Measurements from ENCODE around the gene KSR2. TPM values are rescaled to one million over a fixed set of nuclear protein-coding genes. Genes with fewer than 3 reads are reported as not detected.

Gene KSR2
- total RNA-seq, 1 donor from 2014 or later: not detected

- FAIRE-seq: no peak
- H3K27me3 ChIP-seq (ENCODE audit: control insufficient read depth, insufficient read depth, low read length): no peaks in the 10 kb centered on the region
- no peak for DNase-seq (ENCODE audit: low read depth)
Measured at GRCh38 chr12:117707861-117708260, 260.9 kb downstream of the KSR2 start.

GRCh38 chr12:117703584-117703983 is 265.2 kb downstream of the KSR2 start:
- no peak for DNase-seq (ENCODE audit: low read depth)
- no peaks in the 10 kb centered on the region for H3K27me3 ChIP-seq (ENCODE audit: control insufficient read depth, insufficient read depth, low read length)
- no peaks in the 10 kb centered on the region for H3K36me3 ChIP-seq (ENCODE audit: control insufficient read depth, insufficient read depth, low read length)
- FAIRE-seq: no peak
- no peak overlapping the region for H3K4me3 ChIP-seq (ENCODE audit: low read depth, low read length)
- TF ChIP-seq CTCF (IDR thresholded peaks at IDR 0.05; ENCODE audit: insufficient read depth, low read length, severe bottlenecking): no peak

More at GRCh38 chr12:117707861-117708260, 260.9 kb downstream of the KSR2 start:
- no peaks in the 10 kb centered on the region for H3K36me3 ChIP-seq (ENCODE audit: control insufficient read depth, insufficient read depth, low read length)
- no peak overlapping the region for H3K4me3 ChIP-seq (ENCODE audit: low read depth, low read length)
- TF ChIP-seq CTCF (IDR thresholded peaks at IDR 0.05; ENCODE audit: insufficient read depth, low read length, severe bottlenecking): no peak

GRCh38 chr12:117702741-117703140 is 266.0 kb downstream of the KSR2 start:
- FAIRE-seq (no peak), DNase-seq (ENCODE audit: low read depth) (no peak)
- Histone ChIP-seq H3K4me3 (ENCODE audit: low read depth, low read length) (no peak overlapping the region), H3K27me3 (ENCODE audit: control insufficient read depth, insufficient read depth, low read length) (no peaks in the 10 kb centered on the region), H3K36me3 (ENCODE audit: control insufficient read depth, insufficient read depth, low read length) (no peaks in the 10 kb centered on the region)
- TF ChIP-seq CTCF (IDR thresholded peaks at IDR 0.05; ENCODE audit: insufficient read depth, low read length, severe bottlenecking): no peak

- no peak for TF ChIP-seq CTCF (IDR thresholded peaks at IDR 0.05; ENCODE audit: insufficient read depth, low read length, severe bottlenecking)
- DNase-seq (ENCODE audit: low read depth): no peak
- Histone ChIP-seq H3K36me3 (ENCODE audit: control insufficient read depth, insufficient read depth, low read length) (no peaks in the 10 kb centered on the region), H3K27me3 (ENCODE audit: control insufficient read depth, insufficient read depth, low read length) (no peaks in the 10 kb centered on the region), H3K4me3 (ENCODE audit: low read depth, low read length) (no peak overlapping the region)
- no peak for FAIRE-seq
Measured at GRCh38 chr12:117699575-117699974, 269.2 kb downstream of the KSR2 start.

GRCh38 chr12:117699118-117699517 is 269.7 kb downstream of the KSR2 start:
- FAIRE-seq (no peak), DNase-seq (ENCODE audit: low read depth) (no peak)
- H3K4me3 ChIP-seq (ENCODE audit: low read depth, low read length): no peak overlapping the region
- H3K36me3 ChIP-seq (ENCODE audit: control insufficient read depth, insufficient read depth, low read length): no peaks in the 10 kb centered on the region
- TF ChIP-seq CTCF (IDR thresholded peaks at IDR 0.05; ENCODE audit: insufficient read depth, low read length, severe bottlenecking): no peak
- no peaks in the 10 kb centered on the region for H3K27me3 ChIP-seq (ENCODE audit: control insufficient read depth, insufficient read depth, low read length)

DNA sequence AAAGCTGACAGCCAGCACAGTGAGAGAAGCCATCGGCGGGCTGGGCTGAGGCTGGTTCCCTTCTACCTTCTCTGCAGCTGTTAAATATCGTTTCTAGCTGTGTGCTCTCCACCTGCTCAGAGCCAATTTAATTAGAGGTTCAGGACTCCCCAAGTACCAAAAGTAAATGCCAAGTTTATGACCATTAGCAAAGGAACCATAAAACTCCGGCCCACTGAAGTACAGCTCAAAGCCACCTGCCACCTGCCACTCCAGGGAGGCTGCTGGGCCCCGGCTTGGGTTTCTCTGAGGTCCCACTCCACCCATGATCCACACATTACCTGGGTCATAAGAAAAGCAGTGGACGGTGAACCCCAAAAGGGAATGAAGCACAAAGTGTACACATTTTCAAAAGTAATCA is 272.8 kb downstream of the KSR2 start:
- no peak for DNase-seq (ENCODE audit: low read depth)
- H3K36me3 ChIP-seq (ENCODE audit: control insufficient read depth, insufficient read depth, low read length): no peaks in the 10 kb centered on the region
- no peak overlapping the region for H3K4me3 ChIP-seq (ENCODE audit: low read depth, low read length)
- FAIRE-seq: no peak
- no peak for TF ChIP-seq CTCF (IDR thresholded peaks at IDR 0.05; ENCODE audit: insufficient read depth, low read length, severe bottlenecking)
- H3K27me3 ChIP-seq (ENCODE audit: control insufficient read depth, insufficient read depth, low read length): no peaks in the 10 kb centered on the region
